T1000 (cell line): Measurements from ENCODE around the gene TMEM132D.

Source experiments
- DNase-seq: peaks from one replicate; lab custom pipeline; 2025; ENCODE audit warnings: mixed read lengths; lab: John Stamatoyannopoulos, UW

Gene TMEM132D

GRCh38 chr12:129184127-129184928 is 719.5 kb downstream of the TMEM132D start:
- DNase-seq: no peak

DNA sequence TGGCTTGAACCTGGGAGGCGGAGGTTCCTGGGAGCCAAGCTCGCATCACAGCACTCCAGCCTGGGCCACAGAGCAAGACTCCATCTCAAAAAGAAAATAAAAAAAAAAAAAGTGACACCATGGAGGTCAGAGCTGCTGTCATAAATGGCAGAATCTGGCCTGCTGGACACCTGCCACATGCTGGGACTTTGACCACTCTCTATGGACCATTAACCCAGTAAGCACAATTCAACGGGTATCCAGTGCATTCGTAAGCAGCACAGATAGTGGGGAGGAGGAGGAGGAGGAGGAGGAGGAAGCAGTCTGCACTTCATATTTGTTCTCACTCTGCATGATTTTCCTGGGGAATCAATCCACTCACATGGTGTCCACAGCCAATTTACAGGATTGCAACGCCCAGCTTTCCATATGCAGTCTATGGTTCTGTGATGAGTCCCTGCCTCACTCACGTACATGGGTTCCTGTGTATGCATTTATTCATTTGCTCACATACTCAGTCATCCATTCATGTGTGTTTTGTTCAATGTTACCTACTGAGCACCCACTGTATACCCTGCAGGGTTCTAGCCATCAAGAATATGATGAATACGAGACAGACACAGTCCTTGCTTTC is 723.8 kb downstream of the TMEM132D start:
- no peak for DNase-seq

GRCh38 chr12:129169928-129170327 is 733.9 kb downstream of the TMEM132D start:
- no peak for DNase-seq

GRCh38 chr12:129163861-129164260 is 740.0 kb downstream of the TMEM132D start:
- no peak for DNase-seq

- DNase-seq: no peak
These were observed 740.4 kb downstream of the TMEM132D start for GRCh38 chr12:129163461-129163860.

DNA sequence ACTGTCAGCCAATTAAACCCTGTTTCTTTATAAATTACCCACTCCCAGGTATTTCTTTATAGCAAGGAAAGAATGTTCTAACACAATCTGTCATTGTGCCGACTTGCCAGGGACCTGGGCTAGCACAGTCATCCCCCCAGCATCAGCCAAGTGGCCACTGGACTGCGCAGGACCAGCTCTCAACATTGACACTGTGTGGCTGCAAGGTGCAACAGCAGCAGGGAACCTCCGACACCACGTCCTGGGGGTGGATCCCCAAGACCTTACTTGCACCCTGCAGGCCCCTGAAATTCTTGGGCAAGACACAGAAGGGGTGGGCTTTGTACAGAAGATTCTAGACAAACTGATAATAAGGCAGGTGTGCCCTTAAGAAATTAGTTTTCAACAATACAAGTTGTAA is 741.0 kb downstream of the TMEM132D start:
- no peak for DNase-seq

DNA sequence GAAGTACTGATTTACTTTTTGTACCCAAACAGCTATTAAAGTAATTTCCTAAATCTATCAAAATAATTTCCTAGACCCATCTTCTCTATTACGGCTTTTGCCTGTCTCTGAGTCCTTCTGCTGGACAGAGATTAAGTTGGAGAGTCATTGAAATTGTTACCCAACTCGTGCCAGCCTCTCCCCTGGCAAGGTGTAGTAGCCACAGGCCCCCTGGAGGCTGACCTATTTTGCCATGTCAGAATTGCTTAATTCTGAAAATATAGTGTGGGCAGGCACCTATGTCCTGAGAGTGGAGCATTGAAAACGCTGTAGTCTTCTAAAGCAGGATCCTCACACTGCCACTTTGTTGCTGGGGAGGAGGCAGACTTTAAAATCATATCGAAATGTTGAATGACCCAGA is 742.3 kb downstream of the TMEM132D start:
- DNase-seq: no peak

DNA sequence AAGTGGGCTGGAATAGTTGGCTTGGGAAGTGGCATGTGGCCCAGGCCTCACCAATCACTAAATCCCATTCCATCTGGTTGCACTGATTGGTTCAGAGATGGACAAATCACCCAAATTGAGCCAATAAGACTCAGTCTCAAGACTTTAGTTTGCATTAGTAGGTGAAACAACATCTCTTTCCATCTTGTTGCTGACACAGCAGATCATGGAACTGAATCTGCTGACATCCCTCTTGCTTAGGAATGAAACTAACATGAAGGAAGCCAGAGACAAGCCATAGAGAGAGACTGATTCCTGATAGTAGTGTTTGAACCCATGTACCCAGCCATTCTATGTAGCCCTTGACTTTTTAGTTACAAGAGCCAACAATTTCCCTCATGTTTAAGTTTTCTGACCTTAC is 743.5 kb downstream of the TMEM132D start:
- no peak for DNase-seq

DNA sequence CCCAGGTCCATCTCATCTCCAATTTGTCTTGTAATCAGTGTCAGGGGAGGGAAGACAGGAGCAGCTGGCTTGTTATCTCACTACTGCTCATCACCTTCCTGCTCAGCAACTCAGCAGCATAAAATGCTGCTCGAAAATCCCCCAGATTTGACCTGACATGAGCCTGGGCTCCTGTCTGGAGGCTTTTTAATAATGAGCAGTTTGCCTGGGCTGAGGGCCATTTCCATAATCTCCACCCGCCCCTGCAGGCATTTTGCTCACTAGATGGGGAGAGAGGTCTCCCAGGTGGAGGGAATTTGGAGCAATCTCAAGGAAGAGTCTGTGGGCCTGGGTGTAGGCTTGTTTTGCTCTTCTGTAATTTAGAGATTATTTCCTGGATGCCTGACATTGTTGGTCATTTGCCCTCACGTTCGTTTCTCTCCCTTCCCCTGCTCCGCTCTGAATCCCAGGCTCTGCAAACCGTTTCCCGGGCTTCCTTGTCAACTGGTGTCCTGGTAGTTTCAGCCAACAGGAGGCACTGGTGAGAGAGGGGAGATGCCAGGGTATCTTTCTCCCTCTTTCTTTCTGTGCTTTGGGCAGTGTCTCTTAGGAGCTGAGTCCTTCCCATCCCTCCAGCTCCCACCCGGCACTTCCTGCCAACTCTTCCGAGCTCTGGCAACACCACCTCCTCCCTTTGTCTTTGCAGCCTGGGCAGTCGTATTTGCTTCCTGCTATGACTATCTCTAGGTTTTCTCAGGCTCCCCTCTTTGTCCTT is 751.3 kb downstream of the TMEM132D start:
- DNase-seq: no peak

GRCh38 chr12:129150721-129151120 is 753.1 kb downstream of the TMEM132D start:
- DNase-seq: no peak

- DNase-seq: no peak
These were observed 758.4 kb downstream of the TMEM132D start for GRCh38 chr12:129145381-129145780.

DNA sequence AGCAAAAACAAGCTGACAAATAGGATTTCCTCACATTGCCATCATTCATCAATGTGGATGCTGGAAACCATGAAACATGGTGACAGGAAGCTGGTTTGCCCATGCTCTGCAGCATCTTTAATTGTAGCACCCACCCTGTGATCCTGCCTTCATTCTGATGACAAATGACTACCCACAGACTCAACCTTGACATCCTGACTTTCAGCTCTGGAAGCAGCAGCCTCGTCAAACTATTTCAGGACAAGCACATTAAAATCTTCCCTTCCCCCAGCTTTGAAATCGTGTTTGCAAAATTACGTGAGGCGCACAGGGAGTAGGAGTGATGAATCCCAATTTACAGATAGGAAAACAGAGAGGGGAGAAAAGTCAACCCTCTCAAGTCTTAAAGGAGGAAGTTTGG is 765.0 kb downstream of the TMEM132D start:
- DNase-seq: no peak

GRCh38 chr12:129136694-129137325 is 767.0 kb downstream of the TMEM132D start:
- no peak for DNase-seq

DNA sequence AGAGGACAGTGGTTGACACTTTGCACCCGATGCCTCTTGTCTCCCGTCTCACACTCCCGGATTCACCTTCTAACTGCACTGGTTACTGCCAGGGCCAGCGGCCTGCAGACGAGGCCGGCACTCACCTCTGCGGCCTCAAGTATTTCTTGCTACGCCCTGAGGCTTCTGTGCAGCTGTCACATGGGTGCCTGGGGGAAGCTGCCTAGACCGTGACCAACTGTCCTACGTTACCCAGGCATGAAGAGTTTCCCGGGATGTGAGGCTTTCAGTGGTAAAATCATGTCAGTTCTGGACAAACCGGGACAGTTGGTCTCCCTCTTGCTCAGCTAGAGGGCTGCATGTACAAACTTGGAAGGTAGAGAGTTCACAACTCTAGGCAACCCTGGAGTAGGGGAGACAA is 776.1 kb downstream of the TMEM132D start:
- DNase-seq: no peak

DNA sequence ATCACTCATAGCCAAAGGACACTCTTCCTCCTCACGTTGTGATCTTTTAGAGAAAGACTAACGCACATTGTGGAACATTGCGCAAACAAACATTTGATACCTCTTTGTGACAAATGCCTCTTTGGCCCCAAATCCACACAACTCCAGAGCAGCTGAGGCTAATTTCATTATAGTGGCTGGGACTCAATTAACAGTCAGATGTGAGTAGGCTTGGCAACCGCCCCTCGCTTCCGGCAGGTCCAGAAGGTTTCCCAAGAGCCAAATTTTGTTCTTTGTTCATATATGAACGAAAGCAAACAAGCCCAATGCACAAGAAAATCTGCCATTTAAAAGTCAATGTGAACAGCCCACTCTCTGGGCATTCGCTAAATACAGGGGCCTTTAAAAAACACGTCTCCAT is 776.6 kb downstream of the TMEM132D start:
- no peak for DNase-seq

- DNase-seq: no peak
These were observed 784.3 kb downstream of the TMEM132D start for GRCh38 chr12:129119537-129119936.

DNA sequence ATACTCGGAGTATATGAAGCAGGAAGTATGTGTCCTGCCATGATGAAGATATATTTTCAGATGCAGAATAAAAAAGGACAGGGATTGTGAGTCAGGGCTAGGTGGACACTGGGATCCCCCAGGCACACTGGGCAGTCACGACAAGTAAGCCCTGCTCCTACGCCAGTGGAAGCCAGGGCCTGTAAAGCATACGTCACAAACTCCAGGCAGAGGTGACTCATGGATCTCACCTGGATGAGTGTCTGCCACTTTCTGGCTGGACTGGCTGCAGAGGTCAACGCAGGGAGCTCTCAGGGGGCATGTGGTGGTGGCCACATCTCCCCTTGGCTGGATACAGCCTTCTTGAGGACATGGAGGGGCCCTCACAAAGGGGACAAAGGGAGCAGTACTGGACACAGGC is 788.3 kb downstream of the TMEM132D start:
- DNase-seq: no peak

DNA sequence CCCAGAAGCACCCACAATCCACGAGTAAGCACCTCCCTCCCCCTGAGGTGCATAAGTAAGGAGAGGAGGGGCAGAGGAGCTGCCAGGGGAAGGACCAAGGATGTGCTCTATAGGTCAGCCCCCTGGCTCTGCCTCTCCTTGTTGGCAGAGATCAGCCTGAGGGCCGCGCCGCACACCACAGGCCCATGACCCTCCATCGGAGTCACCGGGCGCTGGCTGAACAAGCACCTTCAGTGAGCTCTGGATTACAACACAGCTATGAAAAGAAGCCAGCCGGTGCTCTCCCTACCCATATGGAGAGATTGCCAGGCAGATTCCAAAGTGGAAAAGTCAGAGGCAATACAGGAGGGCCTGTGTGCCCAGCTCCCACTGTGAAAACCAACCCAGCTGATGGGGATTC is 793.2 kb downstream of the TMEM132D start:
- DNase-seq: no peak

GRCh38 chr12:129109174-129110001 is 794.4 kb downstream of the TMEM132D start:
- no peak for DNase-seq

DNA sequence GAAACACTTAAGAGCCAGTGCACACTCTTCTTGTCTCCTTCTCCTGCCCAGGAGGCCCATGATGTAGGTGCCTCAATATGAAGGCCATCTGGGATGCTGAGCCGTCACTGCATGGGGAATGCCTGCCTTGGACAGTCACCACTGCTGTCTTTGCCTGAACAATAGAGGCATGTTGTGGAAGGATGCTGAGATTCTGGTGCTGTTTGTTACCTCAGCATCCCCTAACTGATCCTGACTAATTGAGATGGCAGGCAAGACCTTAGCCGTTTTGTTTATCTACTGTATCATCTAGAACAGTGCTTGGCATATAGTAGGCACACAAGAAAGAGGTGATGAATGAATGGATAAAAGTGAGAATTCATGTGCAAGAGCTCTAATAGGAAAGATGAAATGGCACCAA is 797.1 kb downstream of the TMEM132D start:
- no peak for DNase-seq

DNA sequence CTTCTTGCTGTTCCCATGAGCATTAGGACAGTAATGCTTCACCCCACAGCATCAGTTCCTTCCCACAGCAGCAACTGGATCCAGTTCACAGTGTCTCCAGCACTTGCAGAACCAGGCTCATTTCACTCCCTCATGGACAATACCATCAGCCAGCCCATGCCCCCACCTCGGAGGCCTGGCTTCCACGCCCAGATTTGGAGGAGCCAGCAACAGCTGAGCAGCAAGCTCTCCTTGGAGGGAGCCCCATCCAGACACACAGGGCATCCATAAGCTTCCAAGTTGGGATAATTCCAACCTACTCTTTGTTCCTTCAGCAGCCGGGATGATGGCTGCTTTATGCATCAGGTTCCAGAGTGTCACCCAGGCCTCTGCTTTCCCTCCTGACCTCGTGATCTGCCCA is 800.6 kb downstream of the TMEM132D start:
- DNase-seq: no peak

DNA sequence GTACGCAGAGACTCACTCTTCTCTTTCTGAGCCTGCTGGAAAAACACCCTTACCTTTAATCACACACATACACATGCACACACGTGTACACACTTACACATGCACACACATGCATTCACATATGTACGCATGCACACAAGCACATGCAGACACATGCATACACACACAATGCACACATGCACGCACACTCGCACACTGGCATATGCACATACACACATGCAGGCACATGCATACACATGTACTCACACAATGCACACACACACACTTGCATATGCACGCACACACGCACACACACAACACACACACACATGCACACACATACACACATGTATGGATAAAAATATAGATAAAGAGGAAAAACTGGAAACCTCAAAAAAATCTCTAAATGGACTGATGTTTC is 801.6 kb downstream of the TMEM132D start:
- DNase-seq: no peak
